Spleen (tissue), 11 donors: Measurements from ENCODE around the gene ACBD6. TPM values are rescaled to one million over a fixed set of nuclear protein-coding genes. Genes with fewer than 3 reads are reported as not detected.

ENCODE experiments used
- DNase-seq: peaks from one replicate; pipeline ENCODE4 v3.0.0-alpha.2; 2020
- H3K27ac ChIP-seq, 8 donors: fragments of 200-600 bp; sonication (generic) in 7 of 8; 1 replicate in 4 of 8; 2 replicates in 4 of 8; pipeline versions ENCODE4 v1.5.0 to v1.8.0; 2016 to 2021; ENCODE audit warnings: inconsistent platforms in 4 of 8, mild to moderate bottlenecking in 4 of 8, moderate library complexity in 1 of 8
- H3K27me3 ChIP-seq, 7 donors: fragments of 200-600 bp; sonication (generic) in 6 of 7; replicated peaks in 1 of 7; 1 replicate in 4 of 7; 2 replicates in 3 of 7; pipeline versions ENCODE4 v1.5.0 to v1.8.0; 2016 to 2021; ENCODE audit warnings: inconsistent platforms in 3 of 7, mild to moderate bottlenecking in 1 of 7
- H3K36me3 ChIP-seq, 6 donors: fragments of 200-600 bp; sonication (generic) in 5 of 6; 1 replicate in 4 of 6; 2 replicates in 2 of 6; pipeline versions ENCODE4 v1.5.0 to v1.8.0; 2016 to 2021; ENCODE audit warnings: inconsistent platforms in 2 of 6
- H3K4me1 ChIP-seq, 6 donors: fragments of 200-600 bp; sonication (generic) in 5 of 6; 1 replicate in 3 of 6; 2 replicates in 3 of 6; pipeline versions ENCODE4 v1.5.0 to v1.8.0; 2016 to 2021; ENCODE audit warnings: inconsistent platforms in 3 of 6
- H3K4me3 ChIP-seq, 8 donors: fragments of 200-600 bp; sonication (generic) in 7 of 8; 1 replicate in 4 of 8; 2 replicates in 4 of 8; pipeline versions ENCODE4 v1.5.0 to v1.8.0; 2016 to 2021; ENCODE audit warnings: inconsistent platforms in 4 of 8, mild to moderate bottlenecking in 4 of 8, moderate library complexity in 2 of 8
- H3K9me3 ChIP-seq, 8 donors: fragments of 200-600 bp; sonication (generic) in 7 of 8; 1 replicate in 4 of 8; 2 replicates in 4 of 8; pipeline versions ENCODE4 v1.5.0 to v1.8.0; 2016 to 2021; ENCODE audit warnings: inconsistent platforms in 4 of 8
- POLR2A ChIP-seq, 3 donors: fragments of 450-650 bp; IDR thresholded peaks; one replicate each; pipeline ENCODE4 v1.5.1; 2017; ENCODE audit warnings: antibody characterized with exemption in 3 of 3, mild to moderate bottlenecking in 1 of 3
- POLR2AphosphoS5 ChIP-seq, 3 donors: sonication (generic); formaldehyde crosslinking; IDR thresholded peaks; one replicate each; pipeline ENCODE4 v1.5.1; 2017; ENCODE audit warnings: antibody characterized with exemption in 3 of 3
- WGBS, 5 donors: extraction: QIAGEN DNeasy Blood & Tissue Kit in 3 of 5; methylation state at CpG; one replicate each; pipeline versions ENCODE4 v1.1.5 to v1.1.7; 2013 to 2018; 5-methylcytosine and 5-hydroxymethylcytosine counted together
- intact Hi-C: fragments of 100-400 bp; cut with DNase I; formaldehyde crosslinking; loops from one replicate; pipeline ENCODE4 v1.15.0; 2023; ENCODE audit warnings: low total_unique reads
- polyA plus RNA-seq, 3 donors: library from polyadenylated mRNA; stranded (reverse); fragments of 200-250 nt; gene quantifications; one replicate each; pipeline ENCODE4 v1.2.1, GENCODE V29; 2013
- total RNA-seq, 7 donors: library from RNA; depleted of rRNA in 3 of 7; stranded (reverse); fragments of >200 nt in 3 of 7; fragmentation: NEBNext Ultra II Directional in 4 of 7; extraction: Animal tissue kit (Norgen Biotek cat#: 25700) in 4 of 7; gene quantifications; one replicate each; pipeline versions ENCODE4 v1.1.0 to v1.2.1, GENCODE V29; 2016 to 2021
- TF ChIP-seq, protein P1 (sequence below), 11 experiments: fragments of 200-600 bp in 7 of 11; fragments of 450-650 bp in 4 of 11; sonication (generic) in 4 of 11; IDR thresholded peaks in 8 of 11; conservative IDR thresholded peaks in 3 of 11; 1 replicate in 7 of 11; 2 replicates in 4 of 11; pipeline versions ENCODE4 v1.4.0 to v1.8.0; 2016 to 2021; ENCODE audit warnings: antibody characterized with exemption in 11 of 11, inconsistent platforms in 4 of 11, mild to moderate bottlenecking in 1 of 11
- donor health status: healthy with polysubstance abuse.
- donor health status: DM: no; HTN: no; CAD: no; lungs with moderate emphysema.
- donor health status: DM: no; HTN: no; CAD: no.
- donor health status: Bipolar disorder and iron deficiency.
- donor health status: healthy.
- donor health status: DM: no; HTN: no; CAD: no.
- donor health status: DM: yes; HTN: yes; CAD: no.

Gene ACBD6
- total and polyA plus RNA-seq, 10 donors = 27.2 to 62.9 (median 38.3) TPM

DNA sequence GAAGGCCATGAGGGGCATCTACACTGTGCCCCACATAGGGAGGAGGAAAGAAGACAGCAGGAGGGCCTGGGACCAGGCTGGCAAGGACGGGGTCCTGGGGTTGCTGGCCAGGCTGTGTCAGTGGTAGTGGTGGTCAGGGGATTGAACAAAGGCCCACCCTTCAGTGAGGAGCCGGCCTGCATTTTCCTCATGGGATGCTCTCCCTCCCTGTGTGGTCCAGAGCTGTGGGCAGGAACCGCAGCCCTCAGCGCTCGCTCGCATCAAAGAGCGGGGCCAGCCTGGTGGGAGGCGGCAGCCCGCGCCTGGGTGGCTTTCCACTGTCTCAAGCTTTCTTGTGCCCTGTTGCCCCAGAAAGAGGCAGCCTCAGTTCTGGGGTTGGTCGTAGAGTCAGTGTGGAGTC is 247.5 kb downstream of the ACBD6 start:
- Histone ChIP-seq H3K9me3 (no peaks in the 10 kb centered on the region), H3K4me3 (no peak overlapping the region), H3K36me3 (no peaks in the 10 kb centered on the region), H3K4me1 (peaks cover 0 to 17% (median 7%) of the 10 kb centered on the region in 6 donors), H3K27ac (no peak overlapping the region), H3K27me3 (peaks cover 0 to 84% (median 27%) of the 10 kb centered on the region in 7 donors)
- intact Hi-C loops = loop anchor here (10.0 kb wide), 2 partner anchors 160 to 220 kb away; no protein-coding TSS in a partner anchor
- no peak for TF ChIP-seq POLR2AphosphoS5 (IDR thresholded peaks at IDR 0.05)
- no peak for TF ChIP-seq POLR2A (IDR thresholded peaks at IDR 0.05)
- TF ChIP-seq, protein P1, sequence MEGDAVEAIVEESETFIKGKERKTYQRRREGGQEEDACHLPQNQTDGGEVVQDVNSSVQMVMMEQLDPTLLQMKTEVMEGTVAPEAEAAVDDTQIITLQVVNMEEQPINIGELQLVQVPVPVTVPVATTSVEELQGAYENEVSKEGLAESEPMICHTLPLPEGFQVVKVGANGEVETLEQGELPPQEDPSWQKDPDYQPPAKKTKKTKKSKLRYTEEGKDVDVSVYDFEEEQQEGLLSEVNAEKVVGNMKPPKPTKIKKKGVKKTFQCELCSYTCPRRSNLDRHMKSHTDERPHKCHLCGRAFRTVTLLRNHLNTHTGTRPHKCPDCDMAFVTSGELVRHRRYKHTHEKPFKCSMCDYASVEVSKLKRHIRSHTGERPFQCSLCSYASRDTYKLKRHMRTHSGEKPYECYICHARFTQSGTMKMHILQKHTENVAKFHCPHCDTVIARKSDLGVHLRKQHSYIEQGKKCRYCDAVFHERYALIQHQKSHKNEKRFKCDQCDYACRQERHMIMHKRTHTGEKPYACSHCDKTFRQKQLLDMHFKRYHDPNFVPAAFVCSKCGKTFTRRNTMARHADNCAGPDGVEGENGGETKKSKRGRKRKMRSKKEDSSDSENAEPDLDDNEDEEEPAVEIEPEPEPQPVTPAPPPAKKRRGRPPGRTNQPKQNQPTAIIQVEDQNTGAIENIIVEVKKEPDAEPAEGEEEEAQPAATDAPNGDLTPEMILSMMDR (IDR thresholded peaks at IDR 0.05 in 8 of 11, conservative IDR thresholded peaks at IDR 0.05 in 3 of 11) = no peak
- 79 to 95% (median 89%) methylated on average over 8 to 11 of the region's 11 CpGs for WGBS, 5 donors
- peak; percentile 56 for DNase-seq

DNA sequence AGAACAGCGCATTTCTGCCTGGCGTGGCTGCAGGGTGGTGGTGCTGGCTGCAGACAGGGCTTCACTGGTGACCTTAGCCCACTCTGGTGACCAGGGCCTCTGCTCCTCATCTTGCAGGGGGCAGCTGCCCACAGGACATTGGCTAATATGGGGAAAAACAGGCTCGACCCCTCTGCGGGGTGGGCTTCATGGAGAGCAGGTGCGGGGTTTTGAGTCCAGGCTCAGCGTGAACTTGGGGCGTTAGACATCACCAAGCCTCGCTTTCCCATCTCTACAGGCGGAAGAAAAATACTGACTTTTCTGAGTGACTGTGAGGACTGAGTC is 247.9 kb downstream of the ACBD6 start:
- H3K36me3 ChIP-seq = no peaks in the 10 kb centered on the region
- 91 to 95% (median 91%) methylated on average over 9 of the region's 9 CpGs for WGBS, 5 donors
- TF ChIP-seq, protein P1 (IDR thresholded peaks at IDR 0.05 in 8 of 11, conservative IDR thresholded peaks at IDR 0.05 in 3 of 11) = no peak
- TF ChIP-seq POLR2AphosphoS5 (IDR thresholded peaks at IDR 0.05) (no peak), POLR2A (IDR thresholded peaks at IDR 0.05) (no peak)
- H3K4me1 ChIP-seq = peaks cover 0 to 17% (median 7%) of the 10 kb centered on the region in 6 donors
- H3K27ac ChIP-seq = no peak overlapping the region
- intact Hi-C loops = loop anchor here (10.0 kb wide), 2 partner anchors 160 to 220 kb away; no protein-coding TSS in a partner anchor
- no peak overlapping the region for H3K4me3 ChIP-seq
- peaks cover 0 to 80% (median 26%) of the 10 kb centered on the region in 7 donors for H3K27me3 ChIP-seq
- no peaks in the 10 kb centered on the region for H3K9me3 ChIP-seq
- no peak for DNase-seq

DNA sequence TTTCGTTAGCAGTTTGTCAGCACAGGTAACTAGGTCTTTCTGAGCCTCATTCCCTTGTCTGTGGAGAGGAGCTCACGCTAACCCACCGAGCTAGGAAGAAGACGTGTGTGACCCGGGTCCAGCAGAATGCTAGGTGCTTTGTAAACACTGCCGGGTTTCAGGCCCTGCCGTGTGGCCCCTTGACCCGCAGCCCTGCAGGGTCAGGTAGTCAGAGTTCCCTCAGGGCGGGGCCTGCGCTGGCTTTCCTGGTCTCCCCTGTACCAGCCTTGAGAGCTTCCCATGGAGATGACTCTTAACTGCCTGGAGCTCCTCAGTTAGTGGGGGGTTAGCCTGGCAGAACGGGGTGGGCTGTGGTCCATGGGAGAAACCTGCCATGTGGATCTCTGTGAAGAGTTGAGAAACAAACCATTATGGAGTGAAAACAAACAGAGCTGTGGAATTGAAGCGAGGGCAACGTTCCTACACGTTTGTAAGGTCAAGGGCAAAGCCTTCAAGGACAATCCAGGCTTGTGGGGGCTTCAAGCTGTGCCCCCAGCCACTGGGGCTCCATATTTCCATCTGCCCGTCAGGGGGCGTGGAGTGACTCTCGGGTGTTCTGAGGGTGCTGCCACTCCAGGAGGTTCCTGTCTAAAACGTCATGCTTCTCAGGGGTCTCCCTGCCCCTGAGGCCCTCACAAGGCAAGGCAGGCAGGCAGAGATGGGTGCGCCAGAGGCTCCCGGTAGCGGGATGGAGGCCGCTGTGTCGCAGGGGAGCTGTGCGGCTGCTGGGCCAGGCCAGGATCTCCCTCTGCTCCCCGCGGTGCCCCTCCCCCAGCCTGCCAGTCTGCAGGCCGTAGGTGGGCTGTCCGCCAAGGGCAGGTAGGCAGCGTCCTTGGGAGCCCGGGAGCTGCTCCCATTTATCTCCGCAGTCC is 248.5 kb downstream of the ACBD6 start:
- 64 to 85% (median 78%) methylated on average over 23 to 31 of the region's 31 CpGs for WGBS, 5 donors
- Histone ChIP-seq H3K4me1 (peaks cover 0 to 17% (median 7%) of the 10 kb centered on the region in 6 donors), H3K36me3 (no peaks in the 10 kb centered on the region), H3K27ac (peak overlapping the region in 1 of 8 donors; percentile 46), H3K9me3 (no peaks in the 10 kb centered on the region), H3K4me3 (no peak overlapping the region), H3K27me3 (peaks cover 0 to 74% (median 23%) of the 10 kb centered on the region in 7 donors)
- TF ChIP-seq POLR2AphosphoS5 (IDR thresholded peaks at IDR 0.05) (peak in 1 of 3 donors; percentile 14), POLR2A (IDR thresholded peaks at IDR 0.05) (no peak)
- intact Hi-C loops = loop anchor here (10.0 kb wide), 2 partner anchors 161 to 221 kb away; no protein-coding TSS in a partner anchor
- peak; percentile 73 for DNase-seq

DNA sequence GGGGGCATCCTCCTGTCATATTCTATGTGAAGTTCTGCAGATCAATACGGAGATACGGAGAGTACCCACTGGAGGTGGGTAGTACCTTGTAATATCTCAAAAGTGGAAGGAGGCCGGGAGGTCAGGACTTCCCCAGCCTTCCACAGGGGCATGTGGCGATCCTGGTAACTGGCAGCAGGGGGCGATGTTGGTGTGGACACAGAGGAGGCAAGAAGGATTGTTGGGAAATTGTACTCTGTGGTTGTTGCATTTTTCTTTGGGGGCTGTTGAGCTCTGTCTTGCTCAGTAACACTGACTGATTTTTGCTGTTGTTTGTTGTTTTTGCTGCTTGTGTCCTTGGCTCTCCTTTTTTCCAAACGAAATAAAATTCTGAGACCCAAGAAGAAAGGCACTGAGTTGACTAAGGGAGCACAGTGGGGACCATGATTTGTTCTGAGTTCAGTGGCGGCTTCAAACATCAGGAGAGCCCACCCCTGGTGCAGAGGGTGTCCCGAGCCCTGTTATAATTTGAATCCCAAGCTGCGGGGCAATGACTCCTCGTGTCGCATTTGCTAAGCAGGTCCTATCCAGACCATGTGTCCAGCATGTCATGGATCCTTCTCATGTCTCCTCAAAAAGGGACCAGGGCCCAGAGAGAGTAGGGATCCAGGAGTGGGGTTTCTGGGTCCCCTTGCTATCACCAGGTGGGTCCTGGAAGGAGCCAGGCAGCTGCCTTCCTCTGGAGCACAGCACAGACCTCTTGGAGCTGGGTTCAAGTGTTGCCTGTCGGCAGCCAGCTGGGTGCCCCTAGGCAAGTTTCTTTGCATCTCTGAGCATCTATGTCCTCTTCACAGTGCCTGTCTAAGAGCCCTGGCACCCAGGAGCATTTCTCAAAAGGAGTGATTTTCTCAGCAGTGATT is 249.5 kb downstream of the ACBD6 start:
- no peak overlapping the region for H3K4me3 ChIP-seq
- H3K9me3 ChIP-seq = no peaks in the 10 kb centered on the region
- peaks cover 0 to 64% (median 15%) of the 10 kb centered on the region in 7 donors for H3K27me3 ChIP-seq
- no peaks in the 10 kb centered on the region for H3K36me3 ChIP-seq
- DNase-seq = peak; percentile 94
- H3K27ac ChIP-seq = peak overlapping the region in 1 of 8 donors; percentile 46
- TF ChIP-seq POLR2A (IDR thresholded peaks at IDR 0.05) = no peak
- TF ChIP-seq, protein P1 (IDR thresholded peaks at IDR 0.05 in 8 of 11, conservative IDR thresholded peaks at IDR 0.05 in 3 of 11) = peak; percentile 72 to 94 (median 86)
- peak in 1 of 3 donors; percentile 32 for TF ChIP-seq POLR2AphosphoS5 (IDR thresholded peaks at IDR 0.05)
- 62 to 69% (median 64%) methylated on average over 12 of the region's 12 CpGs for WGBS, 5 donors
- H3K4me1 ChIP-seq = peaks cover 0 to 17% (median 7%) of the 10 kb centered on the region in 6 donors
- intact Hi-C loops = loop anchor here (10.0 kb wide), 2 partner anchors 162 to 222 kb away; no protein-coding TSS in a partner anchor
